HepG2 (cell line): ENCODE data around the gene NEK8.

Source experiments
- ARNT ChIP-seq: fragments of 450-650 bp; IDR thresholded peaks from 2 replicates; pipeline ENCODE4 v1.6.1; 2017
- CTCF ChIP-seq: sonication (generic); formaldehyde crosslinking; IDR thresholded peaks from 2 replicates; pipeline ENCODE4 v1.5.0; 2020; ENCODE audit warnings: mild to moderate bottlenecking, missing genetic modification reagents, moderate library complexity
- ESRRA ChIP-seq: sonication (generic); formaldehyde crosslinking; IDR thresholded peaks from 2 replicates; pipeline ENCODE4 v1.5.1; 2020; ENCODE audit warnings: mild to moderate bottlenecking, low read depth, missing genetic modification reagents
- KDM1A ChIP-seq: IDR thresholded peaks from 2 replicates; pipeline ENCODE4 v1.6.1; 2016; ENCODE audit warnings: missing compliant biosample characterization
- NFATC3 ChIP-seq: sonication (generic); formaldehyde crosslinking; IDR thresholded peaks from 2 replicates; pipeline ENCODE4 v1.5.1; 2020; ENCODE audit warnings: mild to moderate bottlenecking, missing genetic modification reagents
- TARDBP ChIP-seq: sonication (generic); formaldehyde crosslinking; IDR thresholded peaks from 2 replicates; pipeline ENCODE4 v1.8.0; 2022; ENCODE audit warnings: mild to moderate bottlenecking, missing genetic modification reagents
- ZBTB20 ChIP-seq: sonication (generic); formaldehyde crosslinking; IDR thresholded peaks from 2 replicates; pipeline ENCODE4 v1.8.1; 2023; ENCODE audit warnings: missing genetic modification reagents, low read depth, mild to moderate bottlenecking, borderline replicate concordance
- ZBTB43 ChIP-seq: sonication (generic); formaldehyde crosslinking; conservative IDR thresholded peaks from 2 replicates; pipeline ENCODE4 v1.4.0; 2020; ENCODE audit warnings: missing genetic modification reagents
- ZHX2 ChIP-seq, 2 experiments: sonication (generic) in 1 of 2; formaldehyde crosslinking in 1 of 2; IDR thresholded peaks; 2 replicates each; pipeline versions ENCODE4 v1.6.1 to v1.9.0; 2014 to 2022; ENCODE audit warnings: antibody characterized with exemption in 1 of 2, borderline replicate concordance in 1 of 2, inconsistent platforms in 1 of 2, low read depth in 1 of 2, missing genetic modification reagents in 1 of 2
- ZNF549 ChIP-seq: sonication (generic); formaldehyde crosslinking; IDR thresholded peaks from 2 replicates; pipeline ENCODE4 v1.5.0; 2020; ENCODE audit warnings: missing genetic modification reagents
- TF ChIP-seq, protein P1 (sequence below): sonication (generic); formaldehyde crosslinking; IDR thresholded peaks from 2 replicates; pipeline ENCODE4 v1.4.0; 2020; ENCODE audit warnings: missing genetic modification reagents, borderline replicate concordance
- TF ChIP-seq, protein P2 (sequence below): IDR thresholded peaks from 2 replicates; pipeline ENCODE4 v1.6.1; 2012; ENCODE audit warnings: low read length, improper control_type of control experiment

GRCh38 chr17:28712705-28713415 lies 15.7 kb upstream of the NEK8 start:
- TF ChIP-seq NFATC3 (CRISPR knock-in tag) (no peak), TARDBP (CRISPR knock-in tag) (no peak), ZHX2 (IDR thresholded peaks at IDR 0.05; ENCODE audit: low read depth) (no peak), ZHX2 (CRISPR knock-in tag; IDR thresholded peaks at IDR 0.05; ENCODE audit: borderline replicate concordance) (no peak), ZNF549 (no peak), KDM1A (CRISPR knock-in tag) (no peak), ESRRA (no peak), ARNT (no peak), CTCF (no peak), ZBTB20 (CRISPR knock-in tag) (no peak), ZBTB43 (CRISPR knock-in tag) (no peak)
- TF ChIP-seq, protein P1, sequence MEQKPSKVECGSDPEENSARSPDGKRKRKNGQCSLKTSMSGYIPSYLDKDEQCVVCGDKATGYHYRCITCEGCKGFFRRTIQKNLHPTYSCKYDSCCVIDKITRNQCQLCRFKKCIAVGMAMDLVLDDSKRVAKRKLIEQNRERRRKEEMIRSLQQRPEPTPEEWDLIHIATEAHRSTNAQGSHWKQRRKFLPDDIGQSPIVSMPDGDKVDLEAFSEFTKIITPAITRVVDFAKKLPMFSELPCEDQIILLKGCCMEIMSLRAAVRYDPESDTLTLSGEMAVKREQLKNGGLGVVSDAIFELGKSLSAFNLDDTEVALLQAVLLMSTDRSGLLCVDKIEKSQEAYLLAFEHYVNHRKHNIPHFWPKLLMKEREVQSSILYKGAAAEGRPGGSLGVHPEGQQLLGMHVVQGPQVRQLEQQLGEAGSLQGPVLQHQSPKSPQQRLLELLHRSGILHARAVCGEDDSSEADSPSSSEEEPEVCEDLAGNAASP = no peak
- TF ChIP-seq, protein P2, sequence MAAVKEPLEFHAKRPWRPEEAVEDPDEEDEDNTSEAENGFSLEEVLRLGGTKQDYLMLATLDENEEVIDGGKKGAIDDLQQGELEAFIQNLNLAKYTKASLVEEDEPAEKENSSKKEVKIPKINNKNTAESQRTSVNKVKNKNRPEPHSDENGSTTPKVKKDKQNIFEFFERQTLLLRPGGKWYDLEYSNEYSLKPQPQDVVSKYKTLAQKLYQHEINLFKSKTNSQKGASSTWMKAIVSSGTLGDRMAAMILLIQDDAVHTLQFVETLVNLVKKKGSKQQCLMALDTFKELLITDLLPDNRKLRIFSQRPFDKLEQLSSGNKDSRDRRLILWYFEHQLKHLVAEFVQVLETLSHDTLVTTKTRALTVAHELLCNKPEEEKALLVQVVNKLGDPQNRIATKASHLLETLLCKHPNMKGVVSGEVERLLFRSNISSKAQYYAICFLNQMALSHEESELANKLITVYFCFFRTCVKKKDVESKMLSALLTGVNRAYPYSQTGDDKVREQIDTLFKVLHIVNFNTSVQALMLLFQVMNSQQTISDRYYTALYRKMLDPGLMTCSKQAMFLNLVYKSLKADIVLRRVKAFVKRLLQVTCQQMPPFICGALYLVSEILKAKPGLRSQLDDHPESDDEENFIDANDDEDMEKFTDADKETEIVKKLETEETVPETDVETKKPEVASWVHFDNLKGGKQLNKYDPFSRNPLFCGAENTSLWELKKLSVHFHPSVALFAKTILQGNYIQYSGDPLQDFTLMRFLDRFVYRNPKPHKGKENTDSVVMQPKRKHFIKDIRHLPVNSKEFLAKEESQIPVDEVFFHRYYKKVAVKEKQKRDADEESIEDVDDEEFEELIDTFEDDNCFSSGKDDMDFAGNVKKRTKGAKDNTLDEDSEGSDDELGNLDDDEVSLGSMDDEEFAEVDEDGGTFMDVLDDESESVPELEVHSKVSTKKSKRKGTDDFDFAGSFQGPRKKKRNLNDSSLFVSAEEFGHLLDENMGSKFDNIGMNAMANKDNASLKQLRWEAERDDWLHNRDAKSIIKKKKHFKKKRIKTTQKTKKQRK = no peak
